Mesendoderm (in vitro differentiated cells): ENCODE results near the gene LIN54.

Source experiments
- DNase-seq: peaks from one replicate; pipeline ENCODE4 v3.0.0; 2013
- H2AK5ac ChIP-seq: 2 replicates; pipeline ENCODE4 v1.6.1; 2013; ENCODE audit warnings: low read length, inconsistent platforms
- H2BK120ac ChIP-seq: 2 replicates; pipeline ENCODE4 v1.6.1; 2013; ENCODE audit warnings: low read depth, mild to moderate bottlenecking, low read length, moderate library complexity, mixed read lengths
- H2BK15ac ChIP-seq: replicated peaks from 2 replicates; pipeline ENCODE4 v1.6.1; 2013; ENCODE audit warnings: low read depth, mild to moderate bottlenecking, moderate library complexity
- H2BK5ac ChIP-seq: 2 replicates; pipeline ENCODE4 v1.6.1; 2013; ENCODE audit warnings: low read length, inconsistent platforms
- H3K18ac ChIP-seq: 2 replicates; pipeline ENCODE4 v1.6.1; 2013; ENCODE audit warnings: mild to moderate bottlenecking, low read length, mixed read lengths
- H3K23ac ChIP-seq: one replicate; pipeline ENCODE4 v1.6.1; 2013; ENCODE audit warnings: low read length
- H3K27ac ChIP-seq: 2 replicates; pipeline ENCODE4 v1.5.1; 2013; ENCODE audit warnings: low read depth, mild to moderate bottlenecking, inconsistent platforms, low read length, moderate library complexity
- H3K27me3 ChIP-seq: 2 replicates; pipeline ENCODE4 v1.6.1; 2013; ENCODE audit warnings: low read length, control low read depth, mild to moderate bottlenecking, inconsistent platforms; ENCODE audit not compliant: insufficient read depth, poor library complexity
- H3K36me3 ChIP-seq: 2 replicates; pipeline ENCODE4 v1.6.1; 2013; ENCODE audit warnings: low read length, inconsistent platforms; ENCODE audit not compliant: control insufficient read depth, insufficient read depth
- H3K4ac ChIP-seq: one replicate; pipeline ENCODE4 v1.6.1; 2013; ENCODE audit warnings: low read depth, mild to moderate bottlenecking, low read length, moderate library complexity
- H3K4me1 ChIP-seq: 2 replicates; pipeline ENCODE4 v1.6.1; 2013; ENCODE audit warnings: low read depth, low read length, inconsistent platforms; ENCODE audit not compliant: control insufficient read depth
- H3K4me2 ChIP-seq: 2 replicates; pipeline ENCODE4 v1.6.1; 2013; ENCODE audit warnings: low read length
- H3K4me3 ChIP-seq: 2 replicates; pipeline ENCODE4 v1.5.1; 2013; ENCODE audit warnings: mild to moderate bottlenecking, low read length
- H3K56ac ChIP-seq: one replicate; pipeline ENCODE4 v1.6.1; 2013; ENCODE audit warnings: low read length
- H3K79me1 ChIP-seq: 2 replicates; pipeline ENCODE4 v1.6.1; 2013; ENCODE audit warnings: low read length, inconsistent platforms
- H3K79me2 ChIP-seq: 2 replicates; pipeline ENCODE4 v1.6.1; 2013; ENCODE audit warnings: mild to moderate bottlenecking, low read length; ENCODE audit not compliant: control insufficient read depth, insufficient read depth
- H3K9ac ChIP-seq: 2 replicates; pipeline ENCODE4 v1.6.1; 2013; ENCODE audit warnings: low read length, inconsistent platforms
- H4K5ac ChIP-seq: one replicate; pipeline ENCODE4 v1.6.1; 2013; ENCODE audit warnings: low read length
- H4K8ac ChIP-seq: one replicate; pipeline ENCODE4 v1.6.1; 2013; ENCODE audit warnings: low read depth, mild to moderate bottlenecking, control low read depth, low read length, moderate library complexity
- WGBS: extraction: QIAGEN DNeasy Blood & Tissue Kit; methylation state at CpG from one replicate; pipeline ENCODE4 v1.1.7; 2013; ENCODE audit warnings: low lambda C conversion rate, missing lambda C conversion rate; ENCODE audit not compliant: insufficient coverage; ENCODE audit errors: extremely low coverage; 5-methylcytosine and 5-hydroxymethylcytosine counted together

LIN54 gene

GRCh38 chr4:82893942-82894341 is 116.7 kb downstream of the LIN54 start:
- Histone ChIP-seq H3K27me3 (no peaks in the 10 kb centered on the region), H3K9ac (no peak overlapping the region), H4K5ac (no peak overlapping the region), H3K23ac (no peak overlapping the region), H3K4me3 (no peak overlapping the region), H3K4ac (no peak overlapping the region), H3K36me3 (peaks cover 6% of the 10 kb centered on the region), H2BK120ac (no peak overlapping the region), H3K56ac (no peak overlapping the region), H2BK15ac (no peak overlapping the region), H3K79me1 (peaks cover 3% of the 10 kb centered on the region), H2BK5ac (no peak overlapping the region), H3K4me1 (no peaks in the 10 kb centered on the region), H3K79me2 (peaks cover 45% of the 10 kb centered on the region), H3K4me2 (no peak overlapping the region), H3K27ac (no peak overlapping the region), H4K8ac (no peak overlapping the region), H3K18ac (no peak overlapping the region), H2AK5ac (no peak overlapping the region)
- WGBS = no CpG with 5 or more reads among the region's 3 CpGs
- no peak for DNase-seq

- H4K8ac ChIP-seq = no peak overlapping the region
- H3K4ac ChIP-seq = no peak overlapping the region
- no peak overlapping the region for H2AK5ac ChIP-seq
- no peak overlapping the region for H3K23ac ChIP-seq
- H3K36me3 ChIP-seq = peaks cover 6% of the 10 kb centered on the region
- no peak overlapping the region for H2BK15ac ChIP-seq
- H3K79me1 ChIP-seq = peaks cover 3% of the 10 kb centered on the region
- H3K79me2 ChIP-seq = peaks cover 48% of the 10 kb centered on the region
- no peak overlapping the region for H3K18ac ChIP-seq
- H4K5ac ChIP-seq = no peak overlapping the region
- H3K4me2 ChIP-seq = no peak overlapping the region
- no peak for DNase-seq
- H3K27me3 ChIP-seq = no peaks in the 10 kb centered on the region
- H3K27ac ChIP-seq = no peak overlapping the region
- no CpG with 5 or more reads among the region's 1 CpG for WGBS
- H3K56ac ChIP-seq = no peak overlapping the region
- H3K9ac ChIP-seq = no peak overlapping the region
- H2BK5ac ChIP-seq = no peak overlapping the region
- H3K4me1 ChIP-seq = no peaks in the 10 kb centered on the region
- no peak overlapping the region for H3K4me3 ChIP-seq
- H2BK120ac ChIP-seq = no peak overlapping the region
These were observed 118.2 kb downstream of the LIN54 start for GRCh38 chr4:82892467-82892802.

GRCh38 chr4:82891707-82892466 is 118.7 kb downstream of the LIN54 start:
- peak; percentile 52 for DNase-seq
- Histone ChIP-seq H3K79me1 (peaks cover 3% of the 10 kb centered on the region), H3K18ac (no peak overlapping the region), H3K4me1 (no peaks in the 10 kb centered on the region), H2BK5ac (no peak overlapping the region), H3K79me2 (peaks cover 45% of the 10 kb centered on the region), H4K8ac (no peak overlapping the region), H3K27me3 (no peaks in the 10 kb centered on the region), H3K9ac (peak overlapping the region; percentile 90), H2AK5ac (no peak overlapping the region), H2BK15ac (no peak overlapping the region), H3K4me2 (peak overlapping the region; percentile 67), H2BK120ac (no peak overlapping the region), H3K23ac (no peak overlapping the region), H4K5ac (no peak overlapping the region), H3K4ac (no peak overlapping the region), H3K36me3 (peaks cover 6% of the 10 kb centered on the region), H3K27ac (peak overlapping the region; percentile 94), H3K56ac (peak overlapping the region; percentile 97), H3K4me3 (peak overlapping the region; percentile 62)
- WGBS = no CpG with 5 or more reads among the region's 7 CpGs

GRCh38 chr4:82890901-82891706 is 119.5 kb downstream of the LIN54 start, which contains the start of gene SEC31A:
SEC31A (minus strand) TSS chr4:82891153; CDS start chr4:82881936, 9,217 bp downstream.
- H2AK5ac ChIP-seq = no peak within 1 kb of the TSS
- H3K4me1 ChIP-seq = no peaks in the 10 kb centered on the region
- H2BK120ac ChIP-seq = no peak within 1 kb of the TSS
- peaks cover 3% of the 10 kb centered on the region for H3K79me1 ChIP-seq
- peak within 1 kb of the TSS; percentile 95 for H3K27ac ChIP-seq
- H3K18ac ChIP-seq = peak within 1 kb of the TSS; percentile 96
- H2BK5ac ChIP-seq = peak within 1 kb of the TSS; percentile 87
- no peak within 1 kb of the TSS for H4K5ac ChIP-seq
- no peak within 1 kb of the TSS for H2BK15ac ChIP-seq
- H4K8ac ChIP-seq = peak within 1 kb of the TSS; percentile 76
- H3K4me3 ChIP-seq = peak within 1 kb of the TSS; percentile 99
- H3K79me2 ChIP-seq = peaks cover 43% of the 10 kb centered on the region
- no CpG with 5 or more reads among the region's 71 CpGs for WGBS
- peak within 1 kb of the TSS; percentile 100 for H3K9ac ChIP-seq
- peak; percentile 97 for DNase-seq
- peak within 1 kb of the TSS; percentile 67 for H3K4me2 ChIP-seq
- peaks cover 6% of the 10 kb centered on the region for H3K36me3 ChIP-seq
- H3K56ac ChIP-seq = peak within 1 kb of the TSS; percentile 99
- H3K27me3 ChIP-seq = no peaks in the 10 kb centered on the region
- H3K23ac ChIP-seq = peak within 1 kb of the TSS; percentile 11
- peak within 1 kb of the TSS; percentile 93 for H3K4ac ChIP-seq

- Histone ChIP-seq H3K18ac (peak overlapping the region; percentile 96), H3K4me1 (no peaks in the 10 kb centered on the region), H2BK15ac (no peak overlapping the region), H3K27me3 (no peaks in the 10 kb centered on the region), H3K56ac (peak overlapping the region; percentile 99), H3K4me2 (peak overlapping the region; percentile 41), H3K36me3 (peaks cover 6% of the 10 kb centered on the region), H3K79me1 (peaks cover 3% of the 10 kb centered on the region), H2BK5ac (no peak overlapping the region), H3K23ac (peak overlapping the region; percentile 11), H3K4ac (peak overlapping the region; percentile 93), H3K9ac (peak overlapping the region; percentile 100), H3K4me3 (peak overlapping the region; percentile 99), H4K5ac (no peak overlapping the region), H4K8ac (peak overlapping the region; percentile 76), H2BK120ac (no peak overlapping the region), H3K79me2 (peaks cover 46% of the 10 kb centered on the region), H2AK5ac (no peak overlapping the region), H3K27ac (peak overlapping the region; percentile 95)
- DNase-seq = no peak
- WGBS = no CpG with 5 or more reads among the region's 16 CpGs
These were observed 120.1 kb downstream of the LIN54 start for GRCh38 chr4:82890528-82890900.
